Activated CD4-positive, alpha-beta T cell treated with anti-CD3 and anti-CD28 coated beads for 24 hours (primary cell): ENCODE results near the gene NALCN.

ENCODE experiments used
- DNase-seq, 2 donors: peaks; one replicate each; pipeline ENCODE4 v3.0.0-alpha.2; 2020; ENCODE audit warnings: low read depth in 2 of 2

NALCN gene

GRCh38 chr13:101209206-101209893 is 207.0 kb downstream of the NALCN start:
- DNase-seq, result no peak

DNA sequence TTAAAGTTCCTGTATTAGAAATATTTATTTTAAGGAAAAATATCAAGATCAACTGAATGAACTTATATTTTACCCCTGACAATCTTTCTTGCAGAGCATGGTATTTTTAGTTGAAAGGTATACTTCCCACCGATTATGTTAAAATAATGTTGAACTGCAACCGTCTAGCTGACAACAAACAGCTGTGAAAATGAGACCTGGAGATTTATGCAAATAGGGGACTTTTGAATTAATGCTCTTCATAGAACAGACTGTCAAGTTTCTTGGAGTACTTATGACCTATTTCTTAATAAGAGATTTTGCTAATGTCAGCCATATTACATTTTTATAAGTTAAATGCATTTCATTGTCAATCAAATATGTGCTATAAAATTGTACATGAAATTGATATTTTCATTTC is 210.9 kb downstream of the NALCN start:
- DNase-seq, result no peak

DNA sequence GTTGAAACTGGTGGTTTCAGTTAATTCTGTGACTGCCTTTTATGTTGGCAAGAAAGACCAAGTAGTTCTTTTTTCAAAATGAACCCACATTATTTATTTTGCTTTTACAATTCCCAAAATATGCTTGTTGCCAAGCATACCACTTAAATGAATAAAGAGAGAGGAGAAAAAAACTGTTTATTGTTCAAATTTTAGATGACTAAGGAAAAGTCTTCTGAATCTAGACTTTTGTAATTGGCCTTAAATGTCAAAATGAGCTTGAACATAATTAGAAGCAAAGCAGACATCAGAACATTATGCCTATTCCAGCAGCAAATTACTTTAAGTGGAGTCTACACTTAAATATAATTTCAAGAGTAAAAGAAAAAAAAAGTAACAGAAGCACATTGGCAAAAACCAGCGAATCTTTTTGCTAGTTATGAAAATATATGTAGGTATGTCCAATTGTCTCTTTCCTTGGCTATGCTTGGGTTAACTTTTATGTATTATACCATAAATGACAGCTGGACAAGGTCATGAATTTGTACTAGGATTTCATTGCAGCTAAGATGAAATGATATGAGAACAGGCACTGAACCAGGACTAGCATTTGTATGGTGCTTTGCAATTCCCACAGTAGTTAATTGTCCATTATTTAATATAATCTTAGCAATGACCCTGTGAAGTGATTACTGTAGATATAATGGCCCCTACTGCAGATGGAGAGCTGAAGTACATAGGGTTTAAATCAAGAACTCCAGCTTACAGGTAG is 211.9 kb downstream of the NALCN start:
- DNase-seq, result no peak

GRCh38 chr13:101202590-101202989 is 213.7 kb downstream of the NALCN start:
- no peak for DNase-seq

DNA sequence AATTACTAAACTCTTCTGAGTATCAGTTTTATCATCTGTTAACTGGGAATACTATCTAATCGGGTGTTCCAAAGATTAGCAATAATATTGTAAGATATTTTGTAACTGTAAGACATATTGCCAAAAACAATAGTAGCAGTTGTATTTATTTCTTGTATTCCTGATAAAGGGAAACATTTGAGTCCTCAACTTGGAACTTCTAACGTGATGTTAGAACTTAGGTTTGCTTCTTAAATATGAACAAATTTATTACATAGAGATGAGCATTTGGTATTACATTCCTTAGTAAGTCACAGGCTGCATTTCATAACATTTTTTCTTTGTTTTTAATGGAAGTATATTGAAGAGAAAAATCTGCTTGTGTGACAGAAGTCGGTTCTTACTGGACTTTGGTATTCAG is 225.3 kb downstream of the NALCN start:
- DNase-seq, result no peak

DNA sequence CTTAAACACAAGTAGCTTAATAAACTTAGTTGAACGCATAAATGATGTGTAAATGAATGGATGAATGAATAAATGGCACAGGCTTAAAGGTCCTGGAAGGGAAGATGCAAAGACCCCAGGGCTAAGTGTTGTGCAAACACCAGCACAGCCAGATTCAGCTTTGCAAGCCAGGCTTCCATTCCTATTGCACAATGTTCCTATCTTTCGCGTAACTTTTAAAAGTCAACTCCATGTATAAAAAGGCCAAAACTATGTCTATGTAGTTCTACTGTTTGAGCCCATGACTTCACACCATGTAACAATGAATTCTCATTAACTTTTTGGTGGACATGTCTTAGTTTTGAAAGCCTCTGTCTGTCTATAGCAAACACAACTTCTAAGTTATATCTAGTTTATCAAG is 226.0 kb downstream of the NALCN start:
- no peak for DNase-seq

GRCh38 chr13:101185606-101186005 is 230.7 kb downstream of the NALCN start:
- DNase-seq, result no peak

- DNase-seq, result no peak
These were observed 235.1 kb downstream of the NALCN start for GRCh38 chr13:101181076-101181685.

GRCh38 chr13:101179021-101179420 is 237.3 kb downstream of the NALCN start:
- DNase-seq, result no peak

DNA sequence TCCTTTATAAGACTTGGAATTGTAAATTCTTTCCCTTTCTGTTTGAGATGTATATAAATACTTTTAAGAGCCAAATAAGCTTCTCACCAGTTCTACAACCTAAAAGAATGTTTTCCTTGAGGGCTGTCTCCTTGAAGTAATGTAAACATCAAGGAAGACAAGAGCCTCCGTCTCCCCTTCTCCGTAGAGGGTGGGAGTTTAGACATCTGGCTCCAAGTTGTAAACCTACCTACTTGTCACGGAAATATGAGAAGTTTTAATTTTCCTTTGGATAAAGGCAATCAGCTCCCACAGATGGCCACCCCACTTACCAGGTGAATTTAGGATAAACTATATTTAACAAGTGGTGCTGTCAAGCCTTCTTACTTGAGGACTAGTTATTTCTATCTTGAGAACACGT is 237.9 kb downstream of the NALCN start:
- DNase-seq, result no peak

- DNase-seq, result no peak
These were observed 246.0 kb downstream of the NALCN start for GRCh38 chr13:101170306-101170705.

DNA sequence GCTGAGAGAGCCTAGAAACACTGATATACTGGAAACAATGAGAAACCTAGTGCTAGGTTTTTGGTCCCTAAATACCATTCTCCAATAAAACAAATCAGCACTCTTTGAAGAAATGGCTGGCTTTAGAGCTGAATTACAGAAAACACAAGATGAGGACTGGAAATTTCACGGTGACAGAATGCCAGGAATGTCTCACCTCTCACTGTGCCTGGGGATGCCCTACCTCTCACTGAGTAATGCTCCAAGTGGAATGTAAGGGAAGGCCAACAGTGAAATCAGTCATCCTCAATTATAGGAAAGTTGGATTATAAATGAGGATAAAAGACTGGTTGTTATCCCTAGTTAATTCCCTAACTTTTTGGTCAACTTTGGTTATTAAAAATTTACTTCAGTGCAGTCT is 259.0 kb downstream of the NALCN start:
- no peak for DNase-seq

GRCh38 chr13:101155920-101156319 is 260.4 kb downstream of the NALCN start:
- no peak for DNase-seq

- no peak for DNase-seq
These were observed 264.1 kb downstream of the NALCN start for GRCh38 chr13:101152184-101152583.

DNA sequence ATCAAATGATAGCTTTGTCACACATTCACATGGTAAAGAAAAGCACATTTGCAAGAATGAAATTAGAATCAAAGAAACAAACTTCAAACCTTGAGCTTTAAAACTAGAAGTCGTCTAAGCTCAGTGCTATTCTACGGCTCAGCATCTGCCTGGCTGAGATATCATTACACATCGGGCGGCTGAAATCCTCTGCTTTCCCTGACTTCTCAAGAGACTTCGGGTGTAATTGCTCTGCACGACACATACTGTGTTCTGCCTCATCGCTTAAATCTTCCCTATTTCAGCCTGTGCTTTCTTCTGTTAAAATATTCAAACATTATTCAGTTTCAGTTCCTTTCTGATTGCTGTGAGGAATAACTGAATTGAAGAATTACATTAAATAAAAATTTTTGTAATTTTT is 265.3 kb downstream of the NALCN start:
- DNase-seq, result no peak

DNA sequence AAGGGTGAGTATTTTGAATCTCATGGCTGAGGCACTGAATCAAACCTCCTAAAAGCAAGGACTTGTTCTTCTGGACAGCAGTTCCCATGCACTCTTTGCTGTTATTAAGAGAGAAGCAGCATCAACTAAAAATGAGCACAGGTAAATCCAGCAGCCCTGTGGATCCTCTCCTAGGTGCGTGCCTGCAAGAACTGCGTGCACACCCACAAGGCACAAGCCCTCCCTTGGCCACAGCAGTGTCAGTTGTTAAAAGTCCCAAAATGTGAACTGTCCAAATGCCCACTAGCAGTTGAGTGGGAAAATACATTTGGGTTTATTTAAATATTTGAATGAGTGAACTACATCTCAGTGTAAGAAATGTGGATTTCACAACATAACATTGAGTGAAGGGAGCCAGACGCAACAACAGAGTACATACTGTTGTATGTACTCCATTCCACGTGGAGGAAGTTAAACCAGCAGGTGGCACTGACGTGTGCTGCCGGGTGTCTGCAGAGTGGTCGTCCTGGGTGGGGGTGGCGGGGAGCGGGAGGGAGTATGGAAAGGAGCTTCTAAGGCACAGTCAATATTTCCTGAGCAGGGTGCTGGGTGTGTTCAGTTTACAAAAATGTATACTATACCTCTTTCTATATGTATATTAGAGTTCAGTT is 266.4 kb downstream of the NALCN start:
- DNase-seq, result no peak

DNA sequence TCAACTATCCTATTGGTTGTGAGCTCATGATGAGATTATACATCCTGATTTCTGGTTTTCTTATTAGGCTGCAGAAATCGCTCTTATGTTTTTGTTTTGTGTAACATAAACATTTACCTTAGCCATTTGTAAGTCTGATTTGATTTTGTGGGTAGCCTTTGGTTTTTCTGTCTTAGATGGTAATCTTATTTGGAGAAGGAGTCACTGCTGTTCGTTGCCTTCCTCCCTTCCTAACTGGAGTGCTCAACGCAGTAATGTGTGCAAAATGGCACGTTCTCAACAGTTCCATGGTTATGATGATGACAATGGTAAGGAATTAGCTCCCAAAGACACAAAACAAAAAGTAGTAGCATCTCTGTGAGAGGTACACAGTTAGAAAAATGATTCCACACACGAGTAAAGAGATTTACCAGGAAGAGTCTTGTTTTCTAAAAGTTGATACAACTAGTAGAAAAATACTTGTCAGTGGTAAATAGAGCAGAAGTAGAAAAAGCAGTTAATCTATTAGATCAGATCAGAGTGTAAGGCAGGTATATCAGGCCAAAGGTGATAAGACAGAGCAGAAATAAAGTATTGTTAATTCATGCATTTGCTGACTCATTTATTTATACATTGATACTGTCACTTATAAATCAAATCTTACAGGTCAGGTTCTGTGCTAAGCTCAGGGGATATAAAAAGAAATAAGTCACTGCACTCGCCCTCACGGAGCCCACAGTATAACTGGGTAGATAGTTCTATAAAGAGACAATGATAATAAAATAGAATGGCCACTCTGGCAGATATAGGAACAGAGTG is 270.0 kb downstream of the NALCN start:
- DNase-seq, result no peak

DNA sequence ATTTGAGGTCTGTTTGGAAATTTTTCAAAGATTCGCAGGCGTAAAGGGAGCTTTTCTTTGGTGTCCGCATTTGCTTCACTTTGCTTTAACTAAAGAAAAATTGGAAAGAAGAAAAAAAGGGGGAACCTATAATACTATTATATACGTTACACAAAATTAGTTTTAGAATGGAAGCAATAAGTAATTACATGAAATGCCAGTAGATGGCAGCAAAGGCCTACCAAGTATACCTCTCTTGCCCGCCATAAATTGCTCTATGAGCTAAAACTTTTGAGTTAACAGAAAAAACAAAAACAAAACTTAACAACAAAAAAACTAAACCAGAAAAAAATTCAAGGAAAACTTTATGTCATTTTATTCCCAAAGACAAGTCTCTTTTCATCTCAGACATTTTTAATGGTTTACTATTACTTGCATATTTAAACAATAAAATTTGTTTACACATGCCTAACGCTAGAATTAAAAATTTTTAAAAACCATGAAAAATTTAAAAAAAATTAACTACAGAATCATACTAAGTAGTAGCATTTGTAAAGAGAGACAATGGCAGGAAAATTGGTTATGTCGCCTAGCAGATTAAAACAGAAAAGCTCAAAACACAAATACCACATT is 271.4 kb downstream of the NALCN start:
- peak in 1 of 2 donors; percentile 6 for DNase-seq

GRCh38 chr13:101140936-101141335 is 275.4 kb downstream of the NALCN start:
- no peak for DNase-seq

DNA sequence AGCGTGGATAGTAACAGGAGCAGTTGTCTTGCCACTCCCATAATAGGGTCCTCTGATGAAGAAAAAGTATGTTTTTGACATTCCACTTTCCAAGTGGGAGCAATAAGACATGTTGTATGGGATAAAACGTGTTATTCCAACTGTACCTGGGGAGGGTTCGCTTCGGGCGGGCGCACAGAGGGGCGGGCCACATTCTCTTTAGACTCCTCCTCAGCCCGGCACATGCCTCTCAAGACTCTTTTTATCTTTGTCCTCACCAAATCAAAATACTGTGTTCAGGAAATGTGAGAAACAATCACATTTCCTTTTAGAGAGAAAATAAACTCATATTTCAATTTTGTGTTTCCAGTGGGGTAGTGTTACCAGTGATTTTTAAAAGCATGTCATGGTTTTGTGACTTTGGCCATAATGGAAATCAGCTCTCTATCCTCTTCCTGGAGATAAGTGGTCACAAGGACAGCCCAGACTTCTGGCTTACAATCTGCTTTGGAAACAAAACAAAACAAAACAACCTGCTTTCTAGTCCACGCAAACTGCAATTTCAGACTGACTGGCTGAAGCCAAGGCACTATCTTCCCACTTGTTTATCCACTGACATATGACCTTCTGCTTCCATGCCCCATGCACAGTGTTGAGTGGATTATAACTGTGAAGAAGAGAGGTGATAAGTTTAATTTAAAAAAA is 276.1 kb downstream of the NALCN start:
- DNase-seq, result no peak

- DNase-seq, result no peak
These were observed 277.2 kb downstream of the NALCN start for GRCh38 chr13:101139081-101139480.
